Dermis blood vessel endothelial cell (primary cell): ENCODE data around the gene RRM2. TPM values are rescaled to one million over a fixed set of nuclear protein-coding genes. Genes with fewer than 3 reads are reported as not detected.

ENCODE experiments used
- DNase-seq: peaks from one replicate; pipeline ENCODE4 v3.0.0; 2010
- total RNA-seq: library from RNA; depleted of rRNA; stranded (reverse); fragments of >200 nt; gene quantifications from 2 replicates; pipeline ENCODE4 v1.2.3, GENCODE V29; 2014

RRM2 gene
- total RNA-seq, 1 donor from 2014 or later, result 19.9 TPM

GRCh38 chr2:10173258-10174005 lies 50.9 kb downstream of the RRM2 start:
- no peak for DNase-seq

GRCh38 chr2:10174173-10174572 lies 51.6 kb downstream of the RRM2 start:
- no peak for DNase-seq

GRCh38 chr2:10175441-10175840 lies 52.9 kb downstream of the RRM2 start:
- DNase-seq, result no peak

GRCh38 chr2:10178751-10179150 lies 56.2 kb downstream of the RRM2 start:
- no peak for DNase-seq

- no peak for DNase-seq
Measured at GRCh38 chr2:10179422-10179821, 56.9 kb downstream of the RRM2 start.

GRCh38 chr2:10180229-10180628 lies 57.7 kb downstream of the RRM2 start:
- no peak for DNase-seq

Other genes starting within 250 kb of the RRM2 start
- 0.37 and 0.85 TPM in 2 replicates for gene GRHL1, start 171.0 kb upstream of the RRM2 start, total RNA-seq
- gene KLF11, start 79.2 kb upstream of the RRM2 start, total RNA-seq, result 7.6 and 11.6 TPM in 2 replicates
- 0.74 and 1.2 TPM in 2 replicates for gene CYS1, start 42.3 kb upstream of the RRM2 start, total RNA-seq
- 72.2 and 72.4 TPM in 2 replicates for gene HPCAL1, start 180.2 kb downstream of the RRM2 start, total RNA-seq